HCT116 (cell line): ENCODE data around the gene JADE1.

Experiments used
- CEBPB ChIP-seq: IDR thresholded peaks from 2 replicates; pipeline ENCODE4 v1.6.1; 2012; ENCODE audit warnings: low read depth
- EZH2 ChIP-seq: fragments of 200-600 bp; sonication (generic); IDR thresholded peaks from 2 replicates; pipeline ENCODE4 v1.6.1; 2017; ENCODE audit warnings: antibody characterized with exemption, mixed run types
- EZH2phosphoT487 ChIP-seq: fragments of 200-600 bp; IDR thresholded peaks from 2 replicates; pipeline ENCODE4 v1.6.1; 2018; ENCODE audit warnings: antibody characterized with exemption, borderline replicate concordance
- POLR2A ChIP-seq: IDR thresholded peaks from 2 replicates; pipeline ENCODE4 v1.7.0; 2011; ENCODE audit warnings: borderline replicate concordance; ENCODE audit not compliant: insufficient read depth, insufficient read length; ENCODE audit errors: extremely low read depth
- POLR2AphosphoS5 ChIP-seq: IDR thresholded peaks from 2 replicates; pipeline ENCODE4 v1.6.1; 2011; ENCODE audit warnings: mild to moderate bottlenecking, low read depth, low read length, moderate library complexity
- SRF ChIP-seq: IDR thresholded peaks from 2 replicates; pipeline ENCODE4 v1.6.1; 2012; ENCODE audit warnings: low read depth
- TCF7L2 ChIP-seq: IDR thresholded peaks from 2 replicates; pipeline ENCODE4 v1.7.0; 2011; ENCODE audit warnings: borderline replicate concordance, inconsistent platforms; ENCODE audit not compliant: insufficient read depth, insufficient read length; ENCODE audit errors: extremely low read depth
- ZNF274 ChIP-seq: fragments of 200-500 bp; sonication (Bioruptor generic); IDR thresholded peaks from 2 replicates; pipeline ENCODE4 v1.6.1; 2014; ENCODE audit warnings: mild to moderate bottlenecking, low read depth, low read length, inconsistent platforms
- TF ChIP-seq, protein P1 (sequence below), 3 experiments: fragments of 200-600 bp in 1 of 3; sonication (generic) in 1 of 3; IDR thresholded peaks in 2 of 3; conservative IDR thresholded peaks in 1 of 3; 2 replicates each; pipeline ENCODE4 v1.5.1; 2012 to 2017; ENCODE audit warnings: low read depth in 2 of 3, low read length in 2 of 3, antibody characterized with exemption in 1 of 3, borderline replicate concordance in 1 of 3, control low read depth in 1 of 3, mild to moderate bottlenecking in 1 of 3, mixed read lengths in 1 of 3, mixed run types in 1 of 3, moderate library complexity in 1 of 3; ENCODE audit not compliant: insufficient read depth in 1 of 3
- TF ChIP-seq, protein P2 (sequence below): IDR thresholded peaks from 2 replicates; pipeline ENCODE4 v1.6.1; 2012
- TF ChIP-seq, protein P3 (sequence below): IDR thresholded peaks from 2 replicates; pipeline ENCODE4 v1.6.1; 2012
- TF ChIP-seq, protein P4 (sequence below): IDR thresholded peaks from 2 replicates; pipeline ENCODE4 v1.6.1; 2012; ENCODE audit warnings: low read depth

DNA sequence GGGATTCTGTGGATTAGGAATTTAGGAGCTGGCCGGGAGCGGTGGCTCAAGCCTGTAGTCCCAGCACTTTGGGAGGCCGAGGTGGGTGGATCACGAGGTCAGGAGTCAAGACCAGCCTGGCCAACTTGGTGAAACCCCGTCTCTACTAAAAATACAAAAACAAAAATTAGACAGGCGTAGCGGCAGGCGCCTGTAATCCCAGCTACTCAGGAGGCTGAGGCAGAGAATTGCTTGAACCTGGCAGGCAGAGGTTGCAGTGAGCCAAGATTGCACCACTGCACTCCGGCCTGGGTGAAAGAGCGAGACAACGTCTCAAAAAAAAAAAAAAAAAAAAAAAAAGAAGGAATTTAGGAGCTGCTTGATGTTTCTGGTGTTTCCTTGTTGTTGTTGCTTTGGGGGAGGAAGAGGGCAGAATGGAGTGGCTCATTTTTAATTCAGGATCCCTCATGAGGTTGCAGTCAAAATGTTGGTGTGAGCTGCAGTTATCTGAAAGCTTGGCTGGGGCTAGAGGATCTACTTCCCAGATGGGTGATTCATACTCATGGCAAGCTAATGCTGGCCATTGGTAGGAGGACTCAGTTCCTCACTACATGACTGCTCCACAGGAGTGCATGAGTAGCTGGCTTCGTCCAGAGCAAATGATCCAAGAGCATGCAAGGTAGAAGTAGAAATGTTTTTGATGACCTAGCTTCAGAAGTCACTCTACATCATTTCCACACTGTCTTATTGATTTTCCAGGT, 26.5 kb upstream of the JADE1 start:
- TF ChIP-seq, protein P1, sequence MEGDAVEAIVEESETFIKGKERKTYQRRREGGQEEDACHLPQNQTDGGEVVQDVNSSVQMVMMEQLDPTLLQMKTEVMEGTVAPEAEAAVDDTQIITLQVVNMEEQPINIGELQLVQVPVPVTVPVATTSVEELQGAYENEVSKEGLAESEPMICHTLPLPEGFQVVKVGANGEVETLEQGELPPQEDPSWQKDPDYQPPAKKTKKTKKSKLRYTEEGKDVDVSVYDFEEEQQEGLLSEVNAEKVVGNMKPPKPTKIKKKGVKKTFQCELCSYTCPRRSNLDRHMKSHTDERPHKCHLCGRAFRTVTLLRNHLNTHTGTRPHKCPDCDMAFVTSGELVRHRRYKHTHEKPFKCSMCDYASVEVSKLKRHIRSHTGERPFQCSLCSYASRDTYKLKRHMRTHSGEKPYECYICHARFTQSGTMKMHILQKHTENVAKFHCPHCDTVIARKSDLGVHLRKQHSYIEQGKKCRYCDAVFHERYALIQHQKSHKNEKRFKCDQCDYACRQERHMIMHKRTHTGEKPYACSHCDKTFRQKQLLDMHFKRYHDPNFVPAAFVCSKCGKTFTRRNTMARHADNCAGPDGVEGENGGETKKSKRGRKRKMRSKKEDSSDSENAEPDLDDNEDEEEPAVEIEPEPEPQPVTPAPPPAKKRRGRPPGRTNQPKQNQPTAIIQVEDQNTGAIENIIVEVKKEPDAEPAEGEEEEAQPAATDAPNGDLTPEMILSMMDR (IDR thresholded peaks at IDR 0.05 in 2 of 3, conservative IDR thresholded peaks at IDR 0.05 in 1 of 3; ENCODE audit: borderline replicate concordance in 1 of 3, insufficient read depth in 1 of 3, low read depth in 2 of 3, low read length in 2 of 3), result no peak
- TF ChIP-seq SRF (no peak), POLR2AphosphoS5 (no peak), EZH2phosphoT487 (no peak), POLR2A (no peak), EZH2 (no peak), ZNF274 (no peak), TCF7L2 (no peak), CEBPB (no peak)
- TF ChIP-seq, protein P2, sequence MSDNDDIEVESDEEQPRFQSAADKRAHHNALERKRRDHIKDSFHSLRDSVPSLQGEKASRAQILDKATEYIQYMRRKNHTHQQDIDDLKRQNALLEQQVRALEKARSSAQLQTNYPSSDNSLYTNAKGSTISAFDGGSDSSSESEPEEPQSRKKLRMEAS, result no peak
- TF ChIP-seq, protein P3, sequence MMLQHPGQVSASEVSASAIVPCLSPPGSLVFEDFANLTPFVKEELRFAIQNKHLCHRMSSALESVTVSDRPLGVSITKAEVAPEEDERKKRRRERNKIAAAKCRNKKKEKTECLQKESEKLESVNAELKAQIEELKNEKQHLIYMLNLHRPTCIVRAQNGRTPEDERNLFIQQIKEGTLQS, result no peak
- TF ChIP-seq, protein P4, sequence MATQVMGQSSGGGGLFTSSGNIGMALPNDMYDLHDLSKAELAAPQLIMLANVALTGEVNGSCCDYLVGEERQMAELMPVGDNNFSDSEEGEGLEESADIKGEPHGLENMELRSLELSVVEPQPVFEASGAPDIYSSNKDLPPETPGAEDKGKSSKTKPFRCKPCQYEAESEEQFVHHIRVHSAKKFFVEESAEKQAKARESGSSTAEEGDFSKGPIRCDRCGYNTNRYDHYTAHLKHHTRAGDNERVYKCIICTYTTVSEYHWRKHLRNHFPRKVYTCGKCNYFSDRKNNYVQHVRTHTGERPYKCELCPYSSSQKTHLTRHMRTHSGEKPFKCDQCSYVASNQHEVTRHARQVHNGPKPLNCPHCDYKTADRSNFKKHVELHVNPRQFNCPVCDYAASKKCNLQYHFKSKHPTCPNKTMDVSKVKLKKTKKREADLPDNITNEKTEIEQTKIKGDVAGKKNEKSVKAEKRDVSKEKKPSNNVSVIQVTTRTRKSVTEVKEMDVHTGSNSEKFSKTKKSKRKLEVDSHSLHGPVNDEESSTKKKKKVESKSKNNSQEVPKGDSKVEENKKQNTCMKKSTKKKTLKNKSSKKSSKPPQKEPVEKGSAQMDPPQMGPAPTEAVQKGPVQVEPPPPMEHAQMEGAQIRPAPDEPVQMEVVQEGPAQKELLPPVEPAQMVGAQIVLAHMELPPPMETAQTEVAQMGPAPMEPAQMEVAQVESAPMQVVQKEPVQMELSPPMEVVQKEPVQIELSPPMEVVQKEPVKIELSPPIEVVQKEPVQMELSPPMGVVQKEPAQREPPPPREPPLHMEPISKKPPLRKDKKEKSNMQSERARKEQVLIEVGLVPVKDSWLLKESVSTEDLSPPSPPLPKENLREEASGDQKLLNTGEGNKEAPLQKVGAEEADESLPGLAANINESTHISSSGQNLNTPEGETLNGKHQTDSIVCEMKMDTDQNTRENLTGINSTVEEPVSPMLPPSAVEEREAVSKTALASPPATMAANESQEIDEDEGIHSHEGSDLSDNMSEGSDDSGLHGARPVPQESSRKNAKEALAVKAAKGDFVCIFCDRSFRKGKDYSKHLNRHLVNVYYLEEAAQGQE, result no peak
